HepG2 (cell line): ENCODE results near the gene RIPK3. TPM values are rescaled to one million over a fixed set of nuclear protein-coding genes. Genes with fewer than 3 reads are reported as not detected.

Source experiments
- ARNT2 ChIP-seq: sonication (generic); formaldehyde crosslinking; IDR thresholded peaks from 2 replicates; pipeline ENCODE4 v1.8.0; 2022; ENCODE audit warnings: mild to moderate bottlenecking, low read depth, missing genetic modification reagents, moderate library complexity
- GTF2F1 ChIP-seq: fragments of 150-350 bp; IDR thresholded peaks from 2 replicates; pipeline ENCODE4 v1.6.1; 2014; ENCODE audit warnings: low read length
- POLR2AphosphoS2 ChIP-seq: IDR thresholded peaks from 2 replicates; pipeline ENCODE4 v1.6.1; 2011; ENCODE audit warnings: low read depth, low read length, improper control_type of control experiment
- U2AF2 ChIP-seq: fragments of 200-400 bp; formaldehyde crosslinking; IDR thresholded peaks from 2 replicates; pipeline ENCODE4 v1.6.1; 2017; ENCODE audit warnings: low read depth, mild to moderate bottlenecking, low read length
- WIZ ChIP-seq: sonication (generic); formaldehyde crosslinking; IDR thresholded peaks from 2 replicates; pipeline ENCODE4 v1.5.1; 2020; ENCODE audit warnings: mild to moderate bottlenecking, missing genetic modification reagents
- ZBTB14 ChIP-seq: sonication (generic); formaldehyde crosslinking; IDR thresholded peaks from 2 replicates; pipeline ENCODE4 v1.4.0; 2020; ENCODE audit warnings: missing genetic modification reagents
- ZBTB4 ChIP-seq: sonication (generic); formaldehyde crosslinking; IDR thresholded peaks from 2 replicates; pipeline ENCODE4 v1.4.0; 2020; ENCODE audit warnings: missing genetic modification reagents, mild to moderate bottlenecking, borderline replicate concordance
- ZNF574 ChIP-seq: sonication (generic); formaldehyde crosslinking; IDR thresholded peaks from 2 replicates; pipeline ENCODE4 v1.4.0; 2020; ENCODE audit warnings: missing genetic modification reagents
- ZNF687 ChIP-seq: sonication (generic); formaldehyde crosslinking; IDR thresholded peaks from 2 replicates; pipeline ENCODE4 v1.5.1; 2020; ENCODE audit warnings: mild to moderate bottlenecking, missing genetic modification reagents, moderate library complexity
- ZNF720 ChIP-seq: sonication (generic); formaldehyde crosslinking; IDR thresholded peaks from 2 replicates; pipeline ENCODE4 v1.4.0; 2020; ENCODE audit warnings: missing genetic modification reagents
- ZNF761 ChIP-seq: sonication (generic); formaldehyde crosslinking; conservative IDR thresholded peaks from 2 replicates; pipeline ENCODE4 v1.4.0; 2020; ENCODE audit warnings: mild to moderate bottlenecking, missing genetic modification reagents
- ZNF780A ChIP-seq: sonication (generic); formaldehyde crosslinking; IDR thresholded peaks from 2 replicates; pipeline ENCODE4 v1.8.0; 2022; ENCODE audit warnings: mild to moderate bottlenecking, missing genetic modification reagents, moderate library complexity
- ZNF784 ChIP-seq: sonication (generic); formaldehyde crosslinking; IDR thresholded peaks from 2 replicates; pipeline ENCODE4 v1.5.1; 2020; ENCODE audit warnings: missing genetic modification reagents, mild to moderate bottlenecking, borderline replicate concordance
- polyA plus RNA-seq, 8 experiments: library from polyadenylated mRNA; depleted of rRNA in 3 of 8; stranded (reverse) in 7 of 8; unstranded in 1 of 8; fragments of >200 nt; fragmentation: Illumina TruSeq in 4 of 8; extraction: Trizol in 4 of 8; gene quantifications; 2 replicates each; pipeline versions ENCODE4 v1.2.1 to v1.2.3, GENCODE V29; 2011 to 2016; ENCODE audit warnings: low read depth in 4 of 8, missing spikeins in 1 of 8, mixed read lengths in 1 of 8; ENCODE audit not compliant: insufficient read depth in 1 of 8
- total RNA-seq, 5 experiments: library from RNA; depleted of rRNA; stranded (reverse); fragments of >200 nt; fragmentation: Illumina TruSeq; extraction: Trizol; gene quantifications; 2 replicates each; pipeline ENCODE4 v1.2.3, GENCODE V29; 2016; ENCODE audit warnings: low read depth in 1 of 5
- TF ChIP-seq, protein P1 (sequence below): IDR thresholded peaks from 2 replicates; pipeline ENCODE4 v1.6.1; 2016; ENCODE audit warnings: control low read depth

RIPK3 gene
- total and polyA plus RNA-seq, 2 of the 13 experiments (the other 11 are each of a cell fraction or from before 2014, with no cell fraction given): not detected

GRCh38 chr14:24315807-24316596, 23.8 kb downstream of the RIPK3 start (continued):
- TF ChIP-seq GTF2F1 (no peak), ZBTB4 (peak; percentile 94), ZNF761 (CRISPR knock-in tag) (peak; percentile 98; the same call in 1 of the 2 replicates), ZBTB14 (CRISPR knock-in tag) (peak; percentile 72), ZNF720 (peak; percentile 73; the same call in 1 of the 2 replicates), WIZ (peak; percentile 85), ARNT2 (CRISPR knock-in tag) (peak; percentile 98), POLR2AphosphoS2 (no peak), ZNF687 (CRISPR knock-in tag) (peak; percentile 100), ZNF780A (CRISPR knock-in tag) (no peak), U2AF2 (no peak), ZNF574 (CRISPR knock-in tag) (peak; percentile 92), ZNF784 (CRISPR knock-in tag) (peak; percentile 99)
- TF ChIP-seq, protein P1, sequence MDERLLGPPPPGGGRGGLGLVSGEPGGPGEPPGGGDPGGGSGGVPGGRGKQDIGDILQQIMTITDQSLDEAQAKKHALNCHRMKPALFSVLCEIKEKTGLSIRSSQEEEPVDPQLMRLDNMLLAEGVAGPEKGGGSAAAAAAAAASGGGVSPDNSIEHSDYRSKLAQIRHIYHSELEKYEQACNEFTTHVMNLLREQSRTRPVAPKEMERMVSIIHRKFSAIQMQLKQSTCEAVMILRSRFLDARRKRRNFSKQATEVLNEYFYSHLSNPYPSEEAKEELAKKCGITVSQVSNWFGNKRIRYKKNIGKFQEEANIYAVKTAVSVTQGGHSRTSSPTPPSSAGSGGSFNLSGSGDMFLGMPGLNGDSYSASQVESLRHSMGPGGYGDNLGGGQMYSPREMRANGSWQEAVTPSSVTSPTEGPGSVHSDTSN (CRISPR knock-in tag): no peak
